Activated CD4-positive, CD25-positive, alpha-beta regulatory T cell (primary cell): ENCODE results near the gene PRSS8.
"Not testable (repeated sequence)": the region's sequence is repeated elsewhere in the genome, so short reads cannot be mapped to it uniquely, and the experiment has no call there.

ENCODE experiments used
- DNase-seq, 4 experiments: peaks; one replicate each; lab custom pipeline; 2025; lab: John Stamatoyannopoulos, UW

The PRSS8 gene

DNA sequence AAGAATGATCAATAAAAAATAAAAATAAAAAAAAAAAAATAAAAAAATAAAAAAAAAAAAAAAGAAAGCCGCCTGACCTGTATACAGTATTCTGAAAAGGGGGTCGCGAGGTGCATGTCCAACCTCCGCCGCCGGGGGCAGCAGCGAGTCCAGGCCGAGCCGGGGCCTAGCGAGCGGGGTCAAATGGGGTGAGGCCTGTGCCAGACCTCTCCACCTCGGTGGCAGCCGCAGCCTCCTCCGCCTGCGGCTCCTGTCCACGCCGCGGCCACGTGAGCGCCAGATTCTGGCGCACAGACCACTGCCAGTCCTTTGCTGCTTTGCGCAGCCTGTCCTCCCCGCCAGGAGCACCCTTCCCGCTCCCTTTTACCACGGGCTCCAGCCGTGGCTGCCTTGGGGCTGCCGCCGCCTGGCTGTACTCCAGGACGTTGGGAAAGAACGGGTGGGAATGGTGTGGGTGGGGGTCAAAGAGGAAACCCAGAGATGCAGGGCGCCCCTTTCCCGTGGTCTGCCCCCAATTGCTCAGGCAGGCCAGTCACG, 29.8 kb downstream of the PRSS8 start:
- peak; percentile 46 to 77 (median 60) for DNase-seq

DNA sequence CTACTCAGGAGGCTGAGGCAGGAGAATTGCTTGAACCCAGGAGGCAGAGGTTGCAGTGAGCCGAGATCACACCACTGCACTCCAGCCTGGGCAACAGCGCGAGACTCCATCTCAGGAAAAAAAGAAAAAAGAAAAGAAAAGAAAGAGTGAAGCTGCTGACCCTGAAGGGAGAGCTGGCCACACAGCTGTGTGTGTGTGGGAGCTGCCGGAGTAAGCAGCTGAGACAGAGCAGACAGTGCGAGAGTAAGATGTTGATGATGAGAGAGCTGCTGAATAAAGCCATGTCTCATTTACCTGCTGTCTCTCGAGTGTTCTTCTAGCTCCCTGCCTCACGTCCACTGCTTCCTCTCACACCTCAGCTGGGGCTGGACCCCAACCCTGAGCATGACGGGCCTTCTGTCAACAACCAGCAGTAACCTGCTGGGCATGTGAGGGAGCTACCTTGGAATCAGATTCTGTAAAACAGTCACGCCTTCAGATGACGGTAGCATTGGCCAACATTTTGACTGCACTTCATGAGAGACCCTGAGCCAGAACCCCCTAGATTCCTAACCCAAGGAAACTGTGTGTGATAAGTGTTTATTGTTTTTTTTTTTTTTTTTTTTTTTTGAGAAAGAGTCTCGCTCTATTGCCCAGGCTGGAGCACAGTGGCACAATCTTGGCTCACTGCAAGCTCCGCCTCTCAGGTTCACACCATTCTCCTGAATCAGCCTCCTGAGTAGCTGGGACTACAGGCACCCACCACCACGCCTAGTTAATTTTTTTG, 34.5 kb downstream of the PRSS8 start:
- not testable (repeated sequence) for DNase-seq

DNA sequence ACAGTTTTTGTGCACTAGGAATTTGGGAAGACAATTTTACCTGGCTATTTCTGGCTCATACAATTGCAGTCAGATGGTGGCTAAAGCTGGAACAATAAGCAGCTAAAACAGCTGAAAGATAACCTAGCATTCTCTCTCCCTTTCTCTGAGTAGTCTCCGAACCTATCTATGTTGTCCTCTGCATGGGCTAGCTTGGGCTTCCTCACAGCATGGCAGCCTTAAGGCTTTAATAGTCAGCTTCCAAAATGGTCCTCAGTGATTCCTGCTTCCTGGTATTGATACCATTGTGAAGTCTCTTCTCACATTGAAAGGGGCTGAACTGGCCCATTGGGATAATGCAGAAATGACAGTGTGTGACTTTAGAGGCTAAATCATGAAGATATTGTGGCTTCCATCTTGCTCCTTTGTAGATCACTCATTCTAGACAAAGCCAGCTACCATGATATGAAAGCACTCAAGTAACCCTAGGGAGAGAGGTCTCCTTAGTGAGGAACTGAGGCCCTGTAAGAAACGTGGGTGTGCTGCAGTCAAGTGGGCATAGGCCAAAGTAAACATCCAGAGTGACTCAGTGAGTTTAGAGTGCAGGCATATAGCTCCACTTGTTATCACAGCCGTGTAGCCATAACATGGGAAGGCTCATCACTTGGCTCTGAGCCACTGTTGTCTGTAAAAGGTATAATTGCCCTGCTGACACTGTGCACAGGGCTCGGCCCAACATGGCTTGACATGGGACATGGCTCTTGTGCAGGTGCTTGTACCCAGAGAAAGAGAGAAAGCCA, 35.5 kb downstream of the PRSS8 start:
- no peak for DNase-seq

DNA sequence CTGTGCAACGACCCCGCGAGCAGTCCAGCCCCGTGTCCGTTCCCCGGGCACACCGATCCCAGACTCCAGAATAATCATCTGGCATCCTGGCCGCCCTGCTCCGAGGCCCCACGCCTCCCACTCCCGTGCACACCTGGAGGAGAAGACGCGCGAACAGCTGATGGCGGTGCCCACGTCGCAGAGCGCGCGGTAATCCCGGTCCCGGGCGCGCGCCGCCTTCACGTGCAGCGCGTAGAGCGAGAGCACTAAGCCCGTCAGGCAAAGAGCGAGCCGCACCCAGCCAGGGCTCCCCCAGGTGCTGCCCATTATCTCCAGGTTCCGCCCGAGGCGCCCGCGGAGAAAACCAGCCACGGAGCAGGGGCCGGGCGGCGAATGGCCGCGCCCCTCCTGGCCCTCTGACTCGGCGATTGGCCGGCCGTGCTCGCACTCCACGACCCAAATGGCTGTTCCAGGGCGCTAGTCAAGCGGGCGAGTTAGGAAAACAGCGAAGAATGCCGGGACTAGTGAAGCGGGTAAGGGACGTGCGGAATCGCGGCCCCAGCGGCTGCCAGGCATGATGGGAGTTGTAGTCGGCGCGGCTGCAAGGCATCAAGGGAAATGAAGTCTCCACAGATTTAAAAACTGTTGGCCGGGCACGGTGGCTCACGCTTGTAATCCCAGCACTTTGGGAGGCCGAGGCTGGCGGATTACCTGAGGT, 41.0 kb downstream of the PRSS8 start, which contains the start of gene VKORC1:
Gene VKORC1 (minus strand): TSS at position 374 of the 697 bp plus-strand sequence. CDS start 68 bp downstream, at position 306.
- peak; percentile 67 to 75 (median 72) for DNase-seq

DNA sequence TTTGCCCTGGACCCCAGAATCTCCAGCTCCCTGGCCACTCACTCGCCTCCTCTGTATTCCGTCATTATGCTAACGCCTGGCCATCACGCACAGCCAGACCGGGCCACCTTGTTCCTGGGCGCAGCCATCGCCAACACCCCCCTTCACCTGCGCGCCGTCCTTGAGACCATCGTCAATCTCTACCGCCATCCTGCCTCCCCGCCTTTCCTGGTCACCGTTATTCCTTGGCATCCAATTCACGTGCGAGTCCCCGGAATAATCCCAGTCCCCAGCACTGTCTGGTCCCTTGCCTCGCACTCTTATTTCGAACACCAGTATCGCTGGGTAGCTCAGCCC, 41.5 kb downstream of the PRSS8 start:
- DNase-seq: no peak

DNA sequence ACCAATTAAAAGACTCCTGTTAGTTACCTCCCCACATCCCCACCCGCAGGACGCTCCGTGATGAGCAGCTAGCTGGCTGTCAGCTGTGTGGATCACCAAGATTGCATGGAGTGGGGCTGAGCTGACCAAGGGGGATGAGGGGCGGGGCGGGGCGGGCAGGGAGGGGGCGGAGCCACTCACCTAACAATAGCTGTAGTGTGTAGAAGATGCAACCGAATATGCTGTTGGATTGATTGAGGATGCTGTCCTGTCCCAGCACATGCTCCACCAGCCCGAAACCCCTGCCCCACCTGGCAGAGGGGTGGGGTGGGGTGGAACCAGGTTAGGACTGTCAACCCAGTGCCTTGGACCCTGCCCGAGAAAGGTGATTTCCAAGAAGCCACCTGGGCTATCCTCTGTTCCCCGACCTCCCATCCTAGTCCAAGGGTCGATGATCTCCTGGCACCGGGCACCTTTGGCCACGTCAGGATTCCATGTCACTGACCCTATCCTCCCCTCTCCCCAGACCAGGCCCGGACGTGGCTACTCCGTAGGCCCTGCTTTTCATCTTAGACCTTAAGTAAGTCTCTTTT, 42.3 kb downstream of the PRSS8 start:
- DNase-seq: no peak

DNA sequence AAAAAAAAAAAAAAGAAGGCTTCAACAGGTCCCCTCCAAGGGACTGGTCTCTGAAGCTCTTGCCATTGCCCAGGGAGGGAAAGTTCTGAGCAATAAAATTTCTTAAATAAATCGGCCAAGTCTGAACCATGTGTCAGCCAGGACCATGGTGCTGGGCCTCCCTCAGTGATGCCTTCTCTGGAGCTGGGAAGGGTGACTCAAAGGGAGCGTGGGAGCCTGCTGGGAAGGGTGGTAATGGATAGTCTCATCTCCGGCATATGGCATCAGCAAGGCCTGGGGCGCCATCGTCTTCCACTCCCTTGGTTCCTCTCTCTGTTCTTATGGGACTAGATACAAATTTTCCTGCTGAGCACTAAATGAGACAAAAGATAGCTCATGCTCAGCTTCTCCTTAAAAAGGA, 43.2 kb downstream of the PRSS8 start:
- DNase-seq: no peak

DNA sequence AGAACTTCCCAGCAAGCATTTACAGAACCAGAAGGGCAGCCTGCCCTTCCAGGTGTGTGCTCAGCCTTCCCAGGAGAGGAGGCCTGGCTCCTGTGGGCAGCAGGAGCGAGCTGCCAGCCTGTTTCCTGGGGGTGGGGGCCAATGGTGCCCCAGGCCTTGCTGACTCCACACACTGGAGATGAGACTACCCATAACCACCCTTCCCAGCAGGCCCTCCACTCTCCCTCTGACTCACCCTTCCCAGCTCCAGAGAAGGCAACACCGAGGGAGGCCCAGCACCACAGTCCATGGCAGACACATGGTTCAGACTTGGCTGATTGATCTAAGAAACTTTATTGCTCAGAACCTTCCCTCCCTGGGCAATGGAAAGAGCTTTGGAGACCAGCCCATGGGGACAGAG, 45.0 kb downstream of the PRSS8 start:
- no peak for DNase-seq

DNA sequence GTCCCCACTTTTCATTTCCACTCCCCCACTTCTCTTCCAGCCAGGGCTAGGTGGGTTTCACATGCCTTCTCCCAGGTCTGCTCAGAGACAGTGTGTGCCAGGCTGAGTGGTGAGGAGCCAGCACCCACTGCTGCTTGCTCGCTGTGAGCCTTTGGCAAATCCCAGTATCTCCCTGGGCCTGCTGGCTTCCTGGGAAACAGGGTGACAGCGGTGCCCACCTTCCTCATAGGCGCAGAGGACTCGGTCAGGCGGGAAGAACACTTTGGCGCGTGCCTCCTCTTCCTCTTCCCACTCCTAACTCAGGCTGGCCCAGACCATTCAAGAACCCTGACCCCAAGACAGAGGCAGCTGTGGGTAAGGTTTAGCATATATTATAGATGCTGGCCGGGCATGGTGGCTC, 46.3 kb downstream of the PRSS8 start:
- DNase-seq: no peak

DNA sequence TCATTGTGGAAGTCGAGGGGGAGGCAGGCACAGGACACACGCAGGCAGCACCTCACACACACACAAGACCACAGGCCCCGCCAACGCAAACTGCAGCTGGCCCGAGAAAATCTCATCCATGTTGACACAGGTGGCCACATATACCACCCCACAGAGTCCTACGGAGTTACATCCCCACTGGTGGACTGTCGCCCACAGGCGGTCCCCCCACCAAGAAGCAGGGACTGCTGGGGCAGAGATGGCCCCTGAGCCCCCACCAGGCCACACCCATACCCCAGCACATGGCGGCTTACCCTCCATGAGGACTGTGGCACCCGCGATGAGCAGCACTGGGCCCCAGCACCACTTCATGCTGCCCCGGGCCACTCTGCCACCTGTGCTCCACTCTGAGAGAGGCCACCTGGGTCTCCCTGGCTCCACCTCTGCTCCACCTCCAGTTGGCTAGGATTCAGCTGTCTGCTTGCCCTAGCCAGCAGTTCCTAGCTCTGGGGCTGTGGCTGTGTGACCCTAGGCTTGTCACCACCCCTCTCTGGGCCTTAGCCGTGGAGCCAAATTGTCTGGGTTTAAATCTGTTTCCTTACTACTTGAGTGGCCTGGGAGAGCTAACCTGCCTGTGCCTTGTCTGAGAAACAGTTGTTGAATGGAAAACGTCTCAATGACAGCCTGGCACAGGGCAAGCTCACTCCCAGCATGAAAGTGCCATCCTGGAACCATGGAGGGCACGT, 46.9 kb downstream of the PRSS8 start, which contains the start of gene PRSS53:
Gene PRSS53 (minus strand): TSS at position 485 of the 725 bp plus-strand sequence. CDS start 134 bp downstream, at position 351.
- DNase-seq: no peak

DNA sequence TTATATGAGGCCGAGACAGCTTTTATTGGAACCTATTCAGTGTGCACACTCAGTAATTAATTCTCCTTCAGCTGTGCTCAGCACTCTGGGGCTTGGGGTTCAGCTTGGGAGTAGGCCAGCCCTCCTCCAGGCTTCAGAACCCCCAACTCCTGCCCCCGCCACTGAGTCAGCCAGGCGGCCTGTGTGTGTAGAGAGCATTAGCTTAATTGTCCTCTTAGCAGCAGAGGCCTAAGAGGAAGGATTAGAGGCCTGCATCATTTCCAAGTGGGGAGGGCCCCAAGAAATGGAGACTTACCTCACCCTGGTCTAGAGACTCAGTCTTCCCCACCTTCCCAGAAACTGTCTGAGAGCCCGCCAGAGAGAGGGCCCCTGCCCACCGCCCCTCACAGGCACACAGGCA, 47.6 kb downstream of the PRSS8 start:
- no peak for DNase-seq

DNA sequence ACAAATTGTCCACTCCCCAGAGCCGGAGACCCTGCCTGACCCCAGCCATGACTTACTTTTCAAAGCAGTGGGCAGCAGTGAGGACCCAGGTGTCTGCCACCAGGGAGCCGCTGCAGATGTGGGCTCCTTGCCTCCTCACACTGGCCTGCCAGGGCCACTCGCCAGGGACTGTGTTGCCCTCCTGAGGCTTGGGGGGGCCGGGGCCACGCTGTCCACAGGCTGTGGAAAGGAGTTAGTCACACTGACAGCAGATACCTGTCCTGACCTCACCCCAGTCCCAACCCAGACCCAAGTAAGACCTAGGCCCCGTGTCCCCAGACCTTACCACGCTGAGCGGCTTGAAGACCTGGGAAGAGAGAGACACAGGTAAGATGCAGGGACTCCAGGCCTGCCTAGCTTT, 48.0 kb downstream of the PRSS8 start:
- DNase-seq: no peak

DNA sequence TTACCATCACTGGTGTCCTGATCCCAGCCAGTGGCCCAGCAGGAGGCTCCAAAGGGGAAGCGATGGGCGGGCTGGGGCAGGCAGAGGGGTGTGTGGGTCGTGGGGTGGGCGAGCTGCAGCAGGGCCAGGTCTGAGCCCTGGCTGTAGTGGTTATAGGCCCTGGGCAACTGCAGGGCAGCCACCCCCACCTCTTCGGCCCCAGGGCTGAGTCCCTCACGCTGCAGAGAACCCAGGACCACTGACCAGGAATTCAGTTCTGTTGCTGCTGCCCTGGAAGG, 49.0 kb downstream of the PRSS8 start:
- no peak for DNase-seq

DNA sequence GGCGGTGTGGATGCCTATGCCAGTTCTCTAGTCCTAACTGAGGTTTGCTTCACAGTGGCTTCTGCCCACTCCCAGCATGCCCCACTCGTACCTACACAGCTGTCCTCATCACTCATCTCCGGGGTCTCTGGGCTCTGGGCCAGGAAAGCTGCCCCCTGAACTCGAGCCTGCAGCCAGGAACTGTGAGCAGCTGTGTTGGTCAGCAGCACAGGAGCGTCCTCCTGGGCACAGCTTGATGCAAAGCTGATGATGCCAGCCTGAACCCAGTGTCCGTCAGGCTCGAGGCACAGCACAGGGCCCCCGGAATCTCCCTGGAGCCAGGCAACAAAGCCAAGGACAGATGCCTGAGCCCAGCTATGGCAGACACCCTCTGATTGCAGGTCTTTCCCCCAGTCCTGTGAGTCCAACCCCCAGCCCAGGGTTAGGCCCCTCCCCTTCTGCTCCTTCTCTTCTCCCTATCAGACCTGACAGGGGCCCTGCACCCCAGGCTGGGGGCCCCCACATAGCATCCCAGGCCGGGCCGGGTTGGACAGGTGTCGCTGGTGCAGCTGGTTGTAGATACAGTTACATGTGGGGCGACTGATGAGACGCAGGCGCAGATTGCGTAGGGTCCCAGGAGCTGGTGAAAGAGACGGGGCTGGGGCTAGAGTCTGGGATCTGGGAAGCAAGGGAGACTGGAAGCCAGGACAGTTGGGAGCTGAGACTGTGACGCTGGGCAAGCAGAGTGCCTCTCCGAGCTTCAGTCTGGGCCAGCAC, 49.5 kb downstream of the PRSS8 start:
- no peak for DNase-seq

DNA sequence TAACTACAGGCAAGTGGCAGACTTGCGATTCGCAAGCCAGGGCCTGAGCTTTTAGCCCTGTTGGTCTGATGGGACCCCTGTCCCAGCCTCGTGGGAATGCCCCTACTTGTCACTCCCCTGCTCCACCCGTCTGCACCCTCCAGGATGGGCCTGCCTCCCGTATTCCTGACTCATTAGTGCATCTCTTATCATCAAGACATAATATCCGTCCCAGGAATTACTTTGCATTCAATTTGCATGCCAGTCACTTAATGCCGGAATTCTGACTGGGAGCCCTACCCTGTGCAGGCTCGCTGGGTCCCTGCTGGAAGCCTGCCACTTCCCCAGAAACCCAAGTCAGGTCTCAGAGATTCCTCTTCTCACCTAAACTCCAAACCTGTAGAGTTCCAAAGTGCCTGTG, 50.1 kb downstream of the PRSS8 start:
- no peak for DNase-seq

DNA sequence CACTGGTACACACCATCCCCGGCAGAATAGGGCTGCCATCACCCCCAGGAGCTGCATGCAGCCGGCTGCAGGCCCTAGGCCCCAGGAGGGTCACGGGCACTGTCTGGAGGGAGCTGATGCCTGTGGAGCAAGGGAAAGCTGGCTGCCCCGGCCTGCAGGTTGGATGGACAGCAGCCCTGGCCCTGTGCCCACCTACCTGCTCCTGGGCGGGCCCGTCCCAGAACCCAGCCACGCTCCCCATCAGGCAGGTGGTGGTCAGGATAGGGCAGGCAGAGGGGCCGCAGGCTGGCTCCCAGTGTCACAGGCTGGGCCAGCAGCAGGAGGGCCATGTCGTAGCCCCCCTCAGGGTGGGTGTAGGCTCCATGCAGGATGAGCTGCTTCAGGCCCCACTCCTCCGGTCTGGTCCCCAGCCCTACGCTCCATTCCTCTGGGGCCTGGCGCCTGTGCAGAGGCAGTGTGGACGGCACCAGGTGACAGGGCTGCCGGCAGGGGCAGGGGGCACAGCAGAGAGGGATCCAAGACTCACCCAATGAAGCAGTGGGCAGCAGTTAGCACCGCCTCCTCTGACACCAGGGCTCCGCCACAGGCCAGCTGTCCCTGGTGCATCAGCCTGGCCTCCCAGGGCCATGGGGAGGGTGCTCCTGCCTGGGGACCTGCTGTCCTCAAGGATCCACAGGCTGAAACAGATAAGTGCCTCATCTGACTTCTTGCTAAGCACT, 50.8 kb downstream of the PRSS8 start:
- no peak for DNase-seq

DNA sequence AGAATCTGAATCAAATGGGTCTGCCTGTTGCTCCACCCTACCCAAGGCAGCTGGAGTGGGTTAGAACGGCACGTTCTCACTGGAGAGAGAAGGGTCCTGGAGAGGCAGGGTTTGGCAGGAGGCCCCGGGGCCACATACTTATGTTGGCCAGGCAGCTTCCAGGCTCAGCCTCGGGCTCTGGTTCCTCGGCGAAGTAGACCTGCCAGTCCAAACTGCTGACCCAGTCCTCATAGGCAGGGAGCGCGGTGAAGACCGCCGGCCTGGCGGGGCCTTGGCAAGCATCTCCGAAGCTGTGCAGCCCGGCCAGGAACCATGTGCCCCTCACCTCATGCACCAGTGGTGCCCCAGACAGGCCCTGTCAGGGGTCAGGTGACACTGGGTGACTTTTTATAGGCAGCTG, 51.5 kb downstream of the PRSS8 start:
- no peak for DNase-seq

DNA sequence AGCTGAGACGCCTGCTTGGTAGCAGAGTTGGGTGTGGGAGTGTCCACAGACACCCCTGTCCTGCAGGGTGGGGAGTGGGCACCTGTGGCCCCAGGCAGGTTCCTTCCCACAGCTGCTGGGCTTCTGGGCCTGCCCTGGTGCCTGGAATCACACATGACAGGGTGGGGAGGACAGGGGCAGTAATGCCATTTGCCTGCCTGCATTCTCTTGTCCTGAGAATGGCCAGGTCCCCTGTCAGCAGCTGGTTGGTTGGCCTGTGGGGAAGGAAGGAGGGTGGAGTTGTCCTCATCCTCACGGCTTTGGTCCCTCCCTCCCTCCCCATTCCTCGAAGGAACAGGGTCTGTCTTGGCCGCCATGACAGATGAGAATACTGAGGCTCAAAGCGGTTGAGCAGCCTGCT, 52.0 kb downstream of the PRSS8 start:
- DNase-seq: no peak

DNA sequence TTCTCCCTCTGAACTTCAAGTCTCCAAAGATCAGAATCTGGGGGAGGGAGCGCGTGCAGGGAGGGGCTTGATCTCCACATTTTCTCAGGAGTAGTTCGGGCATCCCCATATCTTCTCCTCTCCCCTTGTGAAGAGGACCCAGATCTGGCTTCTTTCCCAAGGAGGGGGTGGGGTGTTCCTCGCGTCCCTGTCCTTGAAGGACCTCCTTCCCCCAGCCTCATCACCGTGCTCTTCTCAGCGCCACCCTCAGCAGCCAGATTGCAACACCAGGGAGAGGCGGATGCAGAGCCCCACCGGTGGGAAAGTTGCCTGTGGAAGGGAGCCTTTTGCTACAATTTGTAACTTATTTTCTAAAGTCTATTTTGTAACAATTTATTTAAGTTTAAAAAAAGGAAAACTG, 52.4 kb downstream of the PRSS8 start:
- no peak for DNase-seq

DNA sequence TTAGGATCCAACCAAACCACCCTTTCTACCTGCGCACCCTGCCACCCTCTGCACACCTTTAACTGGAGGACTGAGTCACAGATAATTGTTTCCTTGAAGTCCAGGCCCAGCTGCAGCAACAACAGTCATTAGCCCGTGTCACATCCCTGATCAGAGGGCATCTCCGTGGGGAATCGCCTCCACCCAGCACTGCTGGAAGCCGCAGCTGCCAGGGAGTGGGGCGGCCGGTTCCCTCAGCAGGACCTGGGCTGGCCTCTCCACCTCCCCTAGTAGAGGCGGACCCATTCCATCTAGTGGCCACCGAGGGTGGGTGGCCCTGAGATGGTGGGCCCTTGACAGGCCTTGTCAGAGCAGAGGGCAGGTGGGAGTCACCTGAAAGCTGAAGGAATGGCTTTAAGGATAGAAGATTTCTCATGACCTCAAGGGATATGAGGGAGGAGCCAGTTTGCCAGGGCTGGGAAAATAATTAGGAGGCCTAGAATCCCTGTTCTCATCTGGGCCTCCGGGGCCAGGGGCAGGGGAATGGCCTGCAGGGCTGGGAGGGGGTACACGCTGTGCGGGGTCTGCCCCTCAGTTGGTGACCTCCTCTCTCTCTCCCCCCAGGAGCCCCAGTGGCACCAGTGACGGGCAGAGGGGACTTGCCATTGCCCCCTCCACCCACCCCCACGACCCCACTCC, 53.0 kb downstream of the PRSS8 start:
- DNase-seq: no peak
